Measurements from ENCODE around the gene SLC13A1.
"Not testable (repeated sequence)": the region's sequence is repeated elsewhere in the genome, so short reads cannot be mapped to it uniquely, and the experiment has no call there.

Gene SLC13A1

GRCh38 chr7:123125231-123125630, 74.5 kb downstream of the SLC13A1 start:
- no peak for DNase-seq

- no peak for DNase-seq
Measured at GRCh38 chr7:123122916-123123315, 76.9 kb downstream of the SLC13A1 start.

- DNase-seq = peak; percentile 51
Measured at GRCh38 chr7:123120286-123120685, 79.5 kb downstream of the SLC13A1 start.

DNA sequence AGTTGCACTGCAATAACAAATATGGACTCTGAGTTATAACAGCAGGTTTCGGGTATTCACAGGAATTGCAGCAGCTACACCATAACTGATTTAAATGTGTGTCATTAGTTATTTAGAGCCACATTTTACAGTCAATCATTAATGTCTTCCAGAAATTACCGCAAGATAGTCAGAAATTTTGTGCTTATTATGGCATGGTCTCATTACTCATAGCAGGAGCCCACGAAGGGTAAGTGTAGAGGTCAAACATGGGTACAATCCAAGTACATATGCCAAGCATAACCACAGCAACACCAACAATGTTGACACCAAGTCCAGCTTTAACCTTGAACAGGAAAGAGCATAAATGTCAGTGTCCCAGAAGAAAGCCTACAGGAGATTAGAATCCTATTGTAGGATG, 84.4 kb downstream of the SLC13A1 start:
- no peak for DNase-seq

DNA sequence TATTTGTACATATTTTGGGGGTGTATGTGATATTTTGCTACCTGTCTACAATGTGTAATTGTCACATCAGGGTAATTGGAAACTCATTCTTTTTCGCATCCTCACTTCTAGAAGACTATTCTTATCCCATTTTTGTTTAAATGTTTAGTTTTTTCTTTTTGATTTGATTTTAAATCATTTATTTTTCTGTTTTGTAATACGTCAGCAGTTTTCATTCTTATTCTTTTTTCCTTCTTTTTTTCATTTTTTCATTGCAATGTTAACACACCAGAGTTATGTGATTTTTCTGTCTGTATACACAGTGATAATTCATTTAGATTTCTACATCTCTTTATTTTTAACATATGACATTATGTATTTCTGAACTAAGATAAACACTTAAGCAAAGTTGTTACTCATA, 85.5 kb downstream of the SLC13A1 start:
- DNase-seq = no peak

DNA sequence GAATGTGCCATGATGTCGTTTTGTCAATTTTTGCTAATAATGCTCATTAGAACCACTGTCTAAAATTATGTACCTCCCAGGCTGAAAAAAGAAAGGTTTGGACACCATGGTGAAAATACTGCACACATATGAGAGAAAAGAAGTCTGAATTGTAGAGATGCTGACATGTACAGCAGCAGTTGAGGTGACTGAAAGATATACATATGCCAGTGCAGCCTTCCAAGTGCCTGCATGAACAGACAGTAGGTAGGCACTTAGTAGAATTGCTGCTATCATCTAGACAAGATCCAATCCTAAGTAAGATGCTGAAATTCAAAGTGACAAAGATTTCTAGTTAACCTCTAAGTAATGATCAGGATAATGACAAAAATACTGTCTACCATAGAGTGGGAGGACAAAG, 86.9 kb downstream of the SLC13A1 start:
- DNase-seq = no peak

GRCh38 chr7:123099712-123100111, 100.1 kb downstream of the SLC13A1 start:
- DNase-seq = no peak

DNA sequence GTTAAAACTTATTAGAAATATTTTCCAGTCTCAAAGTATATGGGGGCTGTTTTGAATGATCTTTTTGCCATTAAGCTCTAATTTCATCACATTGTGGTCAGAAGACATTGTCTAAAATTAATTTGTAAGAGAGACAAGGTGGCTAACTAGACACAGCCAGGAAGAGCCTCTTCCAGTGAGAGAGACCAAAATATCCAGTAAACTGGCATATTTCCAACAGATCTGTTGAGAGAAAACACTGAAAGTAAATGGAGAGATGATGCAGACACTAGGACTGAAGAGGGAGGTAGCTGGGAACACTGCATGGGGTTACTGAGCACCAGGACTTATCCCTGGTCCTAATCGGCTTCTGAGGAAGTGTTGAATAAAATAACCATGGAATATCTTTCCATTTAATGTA, 102.8 kb downstream of the SLC13A1 start:
- no peak for DNase-seq

DNA sequence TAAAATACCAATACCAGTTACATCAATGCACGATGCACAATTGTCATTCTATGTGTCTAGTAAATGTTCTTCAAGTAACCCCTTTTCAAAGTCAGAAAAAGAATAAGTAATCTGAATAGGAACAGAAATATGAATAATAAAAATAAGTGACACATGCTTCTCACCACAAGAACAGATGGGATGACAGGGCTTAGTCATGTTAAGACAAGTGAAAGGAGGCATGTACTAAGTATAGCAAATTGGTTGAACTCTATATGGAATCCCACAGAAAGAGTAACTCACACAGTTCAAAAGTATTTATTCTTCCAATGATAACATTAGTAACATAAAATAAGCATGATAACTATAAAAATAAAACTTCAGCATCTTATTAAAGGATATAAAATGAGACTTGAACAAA, 103.3 kb downstream of the SLC13A1 start:
- DNase-seq = no peak

DNA sequence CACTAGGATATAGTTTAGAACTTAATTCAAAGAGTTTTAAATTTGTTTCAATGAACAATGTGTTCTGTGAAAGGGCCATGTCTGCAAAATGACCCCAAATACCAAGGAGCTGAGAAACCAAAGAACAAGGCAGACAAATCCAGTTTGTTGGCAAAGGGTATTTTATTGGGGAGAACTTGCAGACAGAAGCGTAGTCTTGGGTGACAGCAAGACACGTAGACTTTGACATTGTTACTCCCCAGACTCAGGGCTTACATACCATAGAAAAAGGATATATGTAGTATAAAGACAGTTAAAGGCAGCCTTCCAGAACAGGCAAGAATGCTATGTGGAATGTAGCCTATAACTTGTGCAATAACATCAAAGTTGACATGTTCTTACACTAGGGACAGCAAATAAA, 109.3 kb downstream of the SLC13A1 start:
- no peak for DNase-seq

- DNase-seq = not testable (repeated sequence)
Measured at GRCh38 chr7:123086910-123087309, 112.9 kb downstream of the SLC13A1 start.

DNA sequence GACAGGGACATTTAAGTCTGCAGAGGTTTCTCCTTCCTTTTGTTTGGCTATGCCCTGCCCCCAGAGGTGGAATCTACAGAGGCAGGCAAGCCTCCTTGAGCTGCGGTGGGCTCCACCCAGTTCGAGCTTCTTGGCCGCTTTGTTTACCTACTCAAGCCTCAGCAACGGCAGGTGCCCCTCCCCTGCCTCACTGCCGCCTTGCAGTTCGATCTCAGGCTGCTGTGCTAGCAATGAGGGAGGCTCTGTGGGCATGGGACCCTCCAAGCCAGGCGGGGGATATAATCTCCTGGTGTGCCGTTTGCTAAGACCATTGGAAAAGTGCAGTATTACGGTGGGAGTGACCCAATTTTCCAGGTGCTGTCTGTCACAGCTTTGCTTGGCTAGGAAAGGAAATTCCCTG, 114.9 kb downstream of the SLC13A1 start:
- DNase-seq = not testable (repeated sequence)

DNA sequence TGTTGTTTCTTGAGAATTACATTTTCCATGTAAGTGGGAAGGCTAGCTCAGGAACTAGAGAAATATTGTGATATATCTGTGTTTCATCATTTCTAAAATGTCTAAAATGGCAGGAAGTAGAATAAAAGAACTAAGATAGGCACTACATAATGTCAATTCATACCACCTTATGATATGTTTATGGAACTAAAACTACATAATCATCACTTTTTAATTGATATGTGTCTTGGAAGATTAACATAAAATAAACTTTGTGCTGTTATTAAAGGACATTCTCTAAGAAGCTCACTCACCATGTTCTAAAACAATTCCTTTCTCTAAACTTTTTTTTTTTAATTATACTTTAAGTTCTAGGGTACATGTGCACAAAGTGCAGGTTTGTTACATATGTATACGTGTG, 120.7 kb downstream of the SLC13A1 start:
- no peak for DNase-seq

DNA sequence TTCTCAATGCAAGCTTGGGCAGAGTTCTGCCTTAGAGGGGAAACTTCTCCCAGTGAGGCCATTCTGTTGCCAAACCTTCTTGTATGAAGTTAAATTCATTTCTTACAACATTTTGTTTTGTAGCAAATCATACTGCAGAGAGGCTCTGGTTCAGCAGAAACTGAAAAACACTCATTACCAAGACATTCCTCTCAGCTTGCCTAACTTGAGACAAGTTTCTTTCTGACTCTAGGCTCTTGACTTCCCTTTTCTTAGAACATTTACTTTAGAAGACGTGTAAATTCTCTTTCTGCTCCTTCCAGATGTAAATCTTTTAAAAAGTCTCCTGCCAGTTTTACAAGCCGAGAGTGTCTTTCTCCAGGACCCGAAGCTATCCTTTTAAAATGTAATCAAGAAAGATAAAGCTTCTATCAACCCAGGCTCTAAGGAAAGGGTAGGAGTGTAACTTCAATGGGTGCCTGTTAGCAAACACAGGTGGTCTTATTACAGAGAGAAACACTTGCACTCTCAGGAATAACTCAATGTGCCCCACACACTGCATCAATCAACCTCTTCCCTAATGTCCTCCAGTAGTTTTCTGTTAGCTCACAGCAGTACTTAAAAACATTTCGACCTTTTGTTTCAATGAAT, 123.8 kb downstream of the SLC13A1 start:
- DNase-seq = no peak

DNA sequence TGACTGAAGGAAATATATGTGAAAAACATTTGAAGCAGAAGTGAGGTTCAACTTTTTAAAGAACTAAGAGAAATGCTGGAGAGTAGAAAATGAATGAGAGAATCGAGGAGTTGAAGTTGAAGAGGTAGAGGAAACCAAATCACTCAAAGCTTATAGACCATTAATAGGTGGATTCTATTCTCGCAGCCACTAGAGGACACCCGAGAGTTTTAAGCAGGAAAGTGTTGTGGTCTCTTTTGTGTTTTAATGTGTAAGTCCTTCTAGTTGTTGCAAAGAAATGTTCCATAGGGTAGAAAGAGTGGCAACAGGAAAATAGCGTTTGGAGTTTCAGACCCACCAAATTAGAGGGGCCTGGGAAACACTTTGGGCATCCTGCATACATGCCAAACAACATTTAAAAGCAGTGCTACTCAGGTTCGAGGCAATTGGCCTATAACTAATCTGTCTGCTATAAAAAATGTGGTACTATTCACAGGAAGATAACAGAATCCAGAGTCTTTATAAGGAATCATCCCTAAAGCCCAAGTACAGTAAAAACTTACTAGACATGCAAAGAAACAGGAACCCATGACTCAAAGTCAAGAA, 129.0 kb downstream of the SLC13A1 start:
- no peak for DNase-seq

DNA sequence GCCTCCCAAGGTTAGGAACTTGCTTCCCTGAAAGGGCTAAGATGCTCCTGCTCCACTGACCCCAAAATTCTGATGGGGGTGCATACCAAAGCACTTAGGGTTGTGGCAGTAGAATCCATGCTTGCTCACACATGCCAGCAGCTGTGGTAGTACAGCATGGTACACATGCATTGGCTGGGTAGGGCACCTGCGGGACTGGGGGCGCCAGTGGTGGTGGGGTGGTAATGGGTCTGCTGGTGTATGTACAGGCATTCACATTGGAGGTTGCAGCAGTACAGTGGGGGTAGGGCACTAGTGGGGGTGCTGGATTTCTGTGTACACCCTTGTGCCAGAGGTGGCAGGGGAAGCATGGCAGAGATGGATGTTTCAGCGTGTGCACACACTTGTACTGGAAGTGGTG, 132.0 kb downstream of the SLC13A1 start:
- DNase-seq = no peak
